Right hindlimb (tissue), 1 donor: ENCODE measurements around the gene TNIK.
"Not testable (repeated sequence)": the region's sequence is repeated elsewhere in the genome, so short reads cannot be mapped to it uniquely, and the experiment has no call there.

Experiments
- DNase-seq: peaks from one replicate; pipeline ENCODE4 v3.0.0-alpha.2; 2018

The TNIK gene

GRCh38 chr3:171155122-171155700 is 305.0 kb downstream of the TNIK start:
- no peak for DNase-seq

GRCh38 chr3:171150945-171151344 is 309.3 kb downstream of the TNIK start:
- DNase-seq = no peak

- DNase-seq = no peak
Measured at GRCh38 chr3:171149526-171150116, 310.6 kb downstream of the TNIK start.

- DNase-seq = no peak
Measured at GRCh38 chr3:171145798-171146197, 314.4 kb downstream of the TNIK start.

GRCh38 chr3:171142985-171143384 is 317.2 kb downstream of the TNIK start:
- peak; percentile 61 for DNase-seq

- DNase-seq = no peak
Measured at GRCh38 chr3:171140246-171140645, 320.0 kb downstream of the TNIK start.

GRCh38 chr3:171138027-171138426 is 322.2 kb downstream of the TNIK start:
- no peak for DNase-seq

- DNase-seq = no peak
Measured at GRCh38 chr3:171135549-171135948, 324.7 kb downstream of the TNIK start.

GRCh38 chr3:171133796-171134569 is 326.2 kb downstream of the TNIK start:
- no peak for DNase-seq

- DNase-seq = no peak
Measured at GRCh38 chr3:171133337-171133736, 326.9 kb downstream of the TNIK start.

GRCh38 chr3:171132873-171133272 is 327.3 kb downstream of the TNIK start:
- DNase-seq = no peak

- no peak for DNase-seq
Measured at GRCh38 chr3:171129827-171130226, 330.4 kb downstream of the TNIK start.

- DNase-seq = no peak
Measured at GRCh38 chr3:171127611-171128010, 332.6 kb downstream of the TNIK start.

GRCh38 chr3:171126478-171127209 is 333.6 kb downstream of the TNIK start:
- no peak for DNase-seq

- DNase-seq = no peak
Measured at GRCh38 chr3:171125010-171125409, 335.2 kb downstream of the TNIK start.

- no peak for DNase-seq
Measured at GRCh38 chr3:171123915-171124314, 336.3 kb downstream of the TNIK start.

GRCh38 chr3:171122861-171123260 is 337.3 kb downstream of the TNIK start:
- no peak for DNase-seq

- DNase-seq = no peak
Measured at GRCh38 chr3:171122240-171122639, 338.0 kb downstream of the TNIK start.

- no peak for DNase-seq
Measured at GRCh38 chr3:171121801-171122200, 338.4 kb downstream of the TNIK start.

GRCh38 chr3:171119402-171119801 is 340.8 kb downstream of the TNIK start:
- not testable (repeated sequence) for DNase-seq

GRCh38 chr3:171118993-171119392 is 341.2 kb downstream of the TNIK start:
- DNase-seq = not testable (repeated sequence)

GRCh38 chr3:171116824-171117395 is 343.3 kb downstream of the TNIK start:
- no peak for DNase-seq

GRCh38 chr3:171116365-171116764 is 343.8 kb downstream of the TNIK start:
- no peak for DNase-seq
